ENCODE results near the gene ZBTB4. TPM values are rescaled to one million over a fixed set of nuclear protein-coding genes. Genes with fewer than 3 reads are reported as not detected.

The ZBTB4 gene
- total RNA-seq, 1 experiment from 2014 or later, result 15.5 TPM

GRCh38 chr17:7509937-7510336 is 30.5 kb upstream of the ZBTB4 start:
- no peak overlapping the region for H3K4me3 Mint-ChIP-seq (ENCODE audit: unreplicated experiment)
- Histone ChIP-seq H3K9me3 (no peaks in the 10 kb centered on the region), H3K27me3 (replicated peaks; ENCODE audit: control insufficient read depth, insufficient read depth, low read length) (no peaks in the 10 kb centered on the region), H3K36me3 (ENCODE audit: control insufficient read depth, insufficient read depth, low read length) (no peaks in the 10 kb centered on the region), H3K4me1 (no peaks in the 10 kb centered on the region), H3K4me3 (ENCODE audit: low read depth, low read length) (no peak overlapping the region)
- peaks cover 66% of the 10 kb centered on the region for H3K36me3 Mint-ChIP-seq (ENCODE audit: insufficient read depth, unreplicated experiment)
- intact Hi-C loops (cut with micrococcal nuclease; ENCODE audit: unreplicated experiment), result no loop called here
- ChIA-PET POLR2A (no interaction called here), CTCF (no interaction called here)
- no peak for DNase-seq
- TF ChIP-seq CTCF (IDR thresholded peaks at IDR 0.05; ENCODE audit: insufficient read depth in 1 of 2, low read depth in 1 of 2, low read length in 1 of 2, severe bottlenecking in 1 of 2, unreplicated experiment in 1 of 2), result no peak
- H3K27me3 Mint-ChIP-seq (ENCODE audit: insufficient read depth, unreplicated experiment), result no peaks in the 10 kb centered on the region
- BruUV-seq (replicated peaks), result no TSS peak
- no peaks in the 10 kb centered on the region for H3K9me3 Mint-ChIP-seq (ENCODE audit: unreplicated experiment)
- no peak overlapping the region for H3K27ac Mint-ChIP-seq (ENCODE audit: unreplicated experiment)
- H3K4me1 Mint-ChIP-seq (ENCODE audit: low read depth, unreplicated experiment), result no peaks in the 10 kb centered on the region

DNA sequence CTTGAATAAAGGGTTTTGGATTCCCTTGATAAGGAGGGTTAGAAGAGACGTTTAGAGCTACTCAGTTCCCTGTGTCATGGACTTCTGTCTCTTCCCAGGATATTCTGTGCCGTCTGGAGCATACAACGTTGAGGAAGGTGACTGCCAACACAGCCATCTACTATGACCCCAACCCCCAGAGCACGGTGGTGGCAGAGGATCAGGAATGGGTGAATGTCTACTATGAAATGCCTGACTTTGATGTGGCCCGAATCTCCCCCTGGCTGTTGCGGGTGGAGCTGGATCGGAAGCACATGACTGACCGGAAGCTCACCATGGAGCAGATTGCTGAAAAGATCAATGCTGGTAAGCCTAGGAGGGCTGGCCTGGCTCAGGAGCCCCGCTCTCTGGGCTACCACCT is 29.4 kb upstream of the ZBTB4 start:
- Mint-ChIP-seq H3K9me3 (ENCODE audit: unreplicated experiment) (no peaks in the 10 kb centered on the region), H3K4me1 (ENCODE audit: low read depth, unreplicated experiment) (no peaks in the 10 kb centered on the region), H3K4me3 (ENCODE audit: unreplicated experiment) (no peak overlapping the region), H3K27ac (ENCODE audit: unreplicated experiment) (no peak overlapping the region), H3K36me3 (ENCODE audit: insufficient read depth, unreplicated experiment) (peaks cover 71% of the 10 kb centered on the region), H3K27me3 (ENCODE audit: insufficient read depth, unreplicated experiment) (no peaks in the 10 kb centered on the region)
- H3K4me3 ChIP-seq (ENCODE audit: low read depth, low read length), result no peak overlapping the region
- intact Hi-C loops (cut with micrococcal nuclease; ENCODE audit: unreplicated experiment), result no loop called here
- no TSS peak for BruUV-seq (replicated peaks)
- no peak for DNase-seq
- ChIA-PET POLR2A (interaction anchor here (0.6 kb wide), 1 partner anchor 52 kb away, joined by 3 read pairs; no protein-coding TSS in a partner anchor), CTCF (no interaction called here)
- H3K9me3 ChIP-seq, result no peaks in the 10 kb centered on the region
- no peaks in the 10 kb centered on the region for H3K36me3 ChIP-seq (ENCODE audit: control insufficient read depth, insufficient read depth, low read length)
- H3K27me3 ChIP-seq (replicated peaks; ENCODE audit: control insufficient read depth, insufficient read depth, low read length), result no peaks in the 10 kb centered on the region
- no peaks in the 10 kb centered on the region for H3K4me1 ChIP-seq
- no peak for TF ChIP-seq CTCF (IDR thresholded peaks at IDR 0.05; ENCODE audit: insufficient read depth in 1 of 2, low read depth in 1 of 2, low read length in 1 of 2, severe bottlenecking in 1 of 2, unreplicated experiment in 1 of 2)

GRCh38 chr17:7508145-7508544 is 28.7 kb upstream of the ZBTB4 start:
- no peaks in the 10 kb centered on the region for H3K27me3 Mint-ChIP-seq (ENCODE audit: insufficient read depth, unreplicated experiment)
- no peak for DNase-seq
- peaks cover 71% of the 10 kb centered on the region for H3K36me3 Mint-ChIP-seq (ENCODE audit: insufficient read depth, unreplicated experiment)
- ChIA-PET POLR2A (no interaction called here), CTCF (interaction anchor here (1.2 kb wide), 1 partner anchor 53 kb away, joined by 4 read pairs; no protein-coding TSS in a partner anchor)
- Histone ChIP-seq H3K36me3 (ENCODE audit: control insufficient read depth, insufficient read depth, low read length) (no peaks in the 10 kb centered on the region), H3K9me3 (no peaks in the 10 kb centered on the region), H3K27me3 (replicated peaks; ENCODE audit: control insufficient read depth, insufficient read depth, low read length) (no peaks in the 10 kb centered on the region), H3K4me3 (ENCODE audit: low read depth, low read length) (no peak overlapping the region), H3K4me1 (no peaks in the 10 kb centered on the region)
- no peaks in the 10 kb centered on the region for H3K9me3 Mint-ChIP-seq (ENCODE audit: unreplicated experiment)
- H3K4me3 Mint-ChIP-seq (ENCODE audit: unreplicated experiment), result no peak overlapping the region
- intact Hi-C loops (cut with micrococcal nuclease; ENCODE audit: unreplicated experiment), result no loop called here
- H3K4me1 Mint-ChIP-seq (ENCODE audit: low read depth, unreplicated experiment), result no peaks in the 10 kb centered on the region
- no peak for TF ChIP-seq CTCF (IDR thresholded peaks at IDR 0.05; ENCODE audit: insufficient read depth in 1 of 2, low read depth in 1 of 2, low read length in 1 of 2, severe bottlenecking in 1 of 2, unreplicated experiment in 1 of 2)
- BruUV-seq (replicated peaks), result no TSS peak
- no peak overlapping the region for H3K27ac Mint-ChIP-seq (ENCODE audit: unreplicated experiment)
